Stomach (tissue), 9 donors: Measurements from ENCODE around the gene OBSCN. TPM values are rescaled to one million over a fixed set of nuclear protein-coding genes. Genes with fewer than 3 reads are reported as not detected.

Experiments used
- DNase-seq, 2 donors: peaks; one replicate each; pipeline versions ENCODE4 v3.0.0 to v3.0.0-alpha.2; 2013 to 2019
- H3K27ac ChIP-seq, 5 donors: fragments of 200-600 bp in 4 of 5; sonication (generic) in 4 of 5; one replicate each; pipeline ENCODE4 v1.5.1; 2013 to 2019; ENCODE audit warnings: mild to moderate bottlenecking in 1 of 5, moderate library complexity in 1 of 5
- H3K27me3 ChIP-seq, 3 donors: fragments of 200-600 bp; sonication (generic); one replicate each; pipeline ENCODE4 v1.5.1; 2017 to 2019; ENCODE audit warnings: mixed run types in 1 of 3
- H3K36me3 ChIP-seq, 4 donors: fragments of 200-600 bp; sonication (generic); 1 replicate in 3 of 4; 2 replicates in 1 of 4; pipeline ENCODE4 v1.5.1; 2016 to 2019
- H3K4me1 ChIP-seq, 4 donors: fragments of 200-600 bp; sonication (generic); one replicate each; pipeline ENCODE4 v1.5.1; 2016 to 2019
- H3K4me3 ChIP-seq, 4 donors: fragments of 200-600 bp; sonication (generic) in 3 of 4; one replicate each; pipeline ENCODE4 v1.5.1; 2016 to 2019; ENCODE audit warnings: mild to moderate bottlenecking in 1 of 4
- H3K9me3 ChIP-seq, 4 donors: fragments of 200-600 bp; sonication (generic); one replicate each; pipeline ENCODE4 v1.5.1; 2016 to 2019
- EP300 ChIP-seq: sonication (generic); formaldehyde crosslinking; IDR thresholded peaks from one replicate; pipeline ENCODE4 v1.6.1; 2017; ENCODE audit warnings: antibody characterized with exemption
- POLR2A ChIP-seq, 4 donors: fragments of 450-650 bp; IDR thresholded peaks; one replicate each; pipeline ENCODE4 v1.6.1; 2016; ENCODE audit warnings: antibody characterized with exemption in 4 of 4, control low read depth in 2 of 4, mild to moderate bottlenecking in 1 of 4, moderate library complexity in 1 of 4
- POLR2AphosphoS5 ChIP-seq, 3 donors: sonication (generic); formaldehyde crosslinking; IDR thresholded peaks; one replicate each; pipeline ENCODE4 v1.6.1; 2016; ENCODE audit warnings: antibody characterized with exemption in 3 of 3
- WGBS, 5 donors: extraction: QIAGEN DNeasy Blood & Tissue Kit in 3 of 5; methylation state at CpG; one replicate each; pipeline versions ENCODE4 v1.1.5 to v1.1.7; 2013 to 2018; 5-methylcytosine and 5-hydroxymethylcytosine counted together
- intact Hi-C: fragments of 100-400 bp; cut with DNase I; formaldehyde crosslinking; loops from one replicate; pipeline ENCODE4 v1.15.1; 2023; ENCODE audit warnings: low total_unique reads
- polyA plus RNA-seq, 3 donors: library from polyadenylated mRNA; stranded (reverse); fragments of 200-250 nt; gene quantifications; one replicate each; pipeline ENCODE4 v1.2.3, GENCODE V29; 2013
- total RNA-seq, 5 donors: library from RNA; depleted of rRNA; stranded (reverse); fragments of >200 nt; gene quantifications; one replicate each; pipeline versions ENCODE4 v1.1.0 to v1.2.3, GENCODE V29; 2014 to 2016
- TF ChIP-seq, protein P1 (sequence below), 7 experiments: fragments of 450-650 bp in 4 of 7; fragments of 200-600 bp in 3 of 7; sonication (generic) in 3 of 7; IDR thresholded peaks; one replicate each; pipeline ENCODE4 v1.5.1; 2016 to 2019; ENCODE audit warnings: antibody characterized with exemption in 7 of 7, control low read depth in 2 of 7, mild to moderate bottlenecking in 1 of 7
- donor health status: healthy with polysubstance abuse.
- donor health status: Bipolar disorder and iron deficiency.
- donor health status: healthy.

OBSCN gene
- total and polyA plus RNA-seq, 8 donors = 7.2 to 111 (median 24.7) TPM

DNA sequence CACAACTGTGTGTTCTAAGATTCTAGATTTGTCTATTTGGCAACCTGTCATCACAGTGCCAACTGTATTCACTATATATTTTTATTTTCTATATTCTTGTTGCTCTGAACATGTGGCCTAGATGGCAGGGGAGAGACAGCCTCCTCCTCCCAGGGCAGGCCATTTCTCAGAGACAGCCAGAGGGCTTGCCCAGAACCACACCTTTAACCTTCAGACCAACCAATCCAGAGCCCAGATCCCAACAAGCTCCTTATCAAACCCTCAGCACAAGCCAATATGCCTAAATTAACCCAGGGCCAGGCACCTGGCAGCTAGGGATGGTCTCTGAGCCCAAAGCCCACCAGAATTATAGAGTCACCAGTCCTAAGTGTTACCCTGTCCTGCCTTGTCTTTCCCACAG, 179.5 kb downstream of the OBSCN start:
- Histone ChIP-seq H3K4me3 (no peak overlapping the region), H3K4me1 (no peaks in the 10 kb centered on the region), H3K36me3 (peaks cover 0 to 8% (median 6%) of the 10 kb centered on the region in 4 donors), H3K9me3 (no peaks in the 10 kb centered on the region), H3K27ac (no peak overlapping the region), H3K27me3 (no peaks in the 10 kb centered on the region)
- intact Hi-C loops = no loop called here
- TF ChIP-seq POLR2A (IDR thresholded peaks at IDR 0.05) (no peak), EP300 (no peak), POLR2AphosphoS5 (IDR thresholded peaks at IDR 0.05) (no peak)
- no peak for DNase-seq

DNA sequence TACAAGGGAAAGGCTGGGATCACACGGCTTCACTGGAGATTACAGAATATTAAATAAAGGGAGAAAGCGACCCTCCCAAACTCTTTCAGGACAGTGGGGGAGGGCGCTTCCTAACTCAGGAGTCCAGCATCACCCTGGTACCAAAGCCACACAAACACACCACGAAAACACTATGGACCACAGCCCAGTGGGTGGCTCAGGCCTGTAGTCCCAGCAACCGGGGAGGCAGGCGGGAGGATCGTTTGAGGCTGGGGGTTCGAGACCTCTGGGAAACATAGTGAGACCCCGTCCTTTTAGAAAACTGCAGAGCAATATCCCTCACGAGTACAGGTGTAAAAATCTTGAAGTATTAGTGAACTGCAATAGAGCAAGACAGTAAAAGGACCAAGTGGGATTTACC, 182.8 kb downstream of the OBSCN start:
- Histone ChIP-seq H3K9me3 (no peaks in the 10 kb centered on the region), H3K4me3 (no peak overlapping the region), H3K36me3 (peaks cover 3 to 36% (median 34%) of the 10 kb centered on the region in 4 donors), H3K27me3 (no peaks in the 10 kb centered on the region), H3K4me1 (peaks cover 0 to 14% (median 7%) of the 10 kb centered on the region in 4 donors), H3K27ac (no peak overlapping the region)
- no peak for DNase-seq
- 80 to 88% (median 84%) methylated on average over 10 of the region's 10 CpGs for WGBS, 5 donors
- TF ChIP-seq EP300 = no peak
- TF ChIP-seq, protein P1, sequence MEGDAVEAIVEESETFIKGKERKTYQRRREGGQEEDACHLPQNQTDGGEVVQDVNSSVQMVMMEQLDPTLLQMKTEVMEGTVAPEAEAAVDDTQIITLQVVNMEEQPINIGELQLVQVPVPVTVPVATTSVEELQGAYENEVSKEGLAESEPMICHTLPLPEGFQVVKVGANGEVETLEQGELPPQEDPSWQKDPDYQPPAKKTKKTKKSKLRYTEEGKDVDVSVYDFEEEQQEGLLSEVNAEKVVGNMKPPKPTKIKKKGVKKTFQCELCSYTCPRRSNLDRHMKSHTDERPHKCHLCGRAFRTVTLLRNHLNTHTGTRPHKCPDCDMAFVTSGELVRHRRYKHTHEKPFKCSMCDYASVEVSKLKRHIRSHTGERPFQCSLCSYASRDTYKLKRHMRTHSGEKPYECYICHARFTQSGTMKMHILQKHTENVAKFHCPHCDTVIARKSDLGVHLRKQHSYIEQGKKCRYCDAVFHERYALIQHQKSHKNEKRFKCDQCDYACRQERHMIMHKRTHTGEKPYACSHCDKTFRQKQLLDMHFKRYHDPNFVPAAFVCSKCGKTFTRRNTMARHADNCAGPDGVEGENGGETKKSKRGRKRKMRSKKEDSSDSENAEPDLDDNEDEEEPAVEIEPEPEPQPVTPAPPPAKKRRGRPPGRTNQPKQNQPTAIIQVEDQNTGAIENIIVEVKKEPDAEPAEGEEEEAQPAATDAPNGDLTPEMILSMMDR (IDR thresholded peaks at IDR 0.05) = no peak
- TF ChIP-seq POLR2AphosphoS5 (IDR thresholded peaks at IDR 0.05) = no peak
- no peak for TF ChIP-seq POLR2A (IDR thresholded peaks at IDR 0.05)
- intact Hi-C loops = no loop called here

DNA sequence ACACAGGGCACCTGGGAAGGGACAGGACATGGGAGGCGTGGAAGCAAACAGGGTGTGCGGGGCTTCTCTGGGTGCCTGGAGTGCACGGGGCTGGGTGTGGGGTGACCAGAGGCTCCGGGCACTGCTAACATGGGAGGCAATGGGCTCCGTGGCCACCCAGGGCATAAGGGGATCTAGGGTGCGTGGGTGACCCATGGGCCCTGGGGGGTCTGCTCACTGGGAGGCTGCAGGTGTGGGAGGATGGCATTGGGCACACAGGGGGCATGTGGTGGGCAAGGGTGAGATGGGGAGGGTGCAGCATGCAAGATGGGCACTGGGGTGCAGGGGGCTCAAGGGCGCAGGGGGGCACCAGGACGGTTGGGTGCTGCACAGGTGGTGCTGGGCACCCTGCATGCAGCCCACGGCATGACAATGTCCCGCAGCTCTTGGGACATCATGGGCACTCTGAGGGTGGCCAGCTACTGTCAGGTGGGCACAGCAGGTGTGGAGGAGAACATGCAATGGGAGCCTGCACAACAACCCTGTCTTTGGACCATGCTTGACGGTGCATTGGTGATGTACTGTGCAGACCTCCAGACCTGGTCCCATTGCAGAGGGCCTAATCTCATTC, 183.7 kb downstream of the OBSCN start:
- no peak overlapping the region for H3K27ac ChIP-seq
- no peaks in the 10 kb centered on the region for H3K27me3 ChIP-seq
- no peak overlapping the region for H3K4me3 ChIP-seq
- DNase-seq = no peak
- intact Hi-C loops = no loop called here
- TF ChIP-seq POLR2AphosphoS5 (IDR thresholded peaks at IDR 0.05) (no peak), EP300 (no peak), POLR2A (IDR thresholded peaks at IDR 0.05) (no peak)
- TF ChIP-seq, protein P1 (IDR thresholded peaks at IDR 0.05) = no peak
- peaks cover 12 to 45% (median 43%) of the 10 kb centered on the region in 4 donors for H3K36me3 ChIP-seq
- peaks cover 0 to 14% (median 7%) of the 10 kb centered on the region in 4 donors for H3K4me1 ChIP-seq
- WGBS, 5 donors = 84 to 96% (median 86%) methylated on average over 8 to 11 of the region's 11 CpGs
- no peaks in the 10 kb centered on the region for H3K9me3 ChIP-seq

DNA sequence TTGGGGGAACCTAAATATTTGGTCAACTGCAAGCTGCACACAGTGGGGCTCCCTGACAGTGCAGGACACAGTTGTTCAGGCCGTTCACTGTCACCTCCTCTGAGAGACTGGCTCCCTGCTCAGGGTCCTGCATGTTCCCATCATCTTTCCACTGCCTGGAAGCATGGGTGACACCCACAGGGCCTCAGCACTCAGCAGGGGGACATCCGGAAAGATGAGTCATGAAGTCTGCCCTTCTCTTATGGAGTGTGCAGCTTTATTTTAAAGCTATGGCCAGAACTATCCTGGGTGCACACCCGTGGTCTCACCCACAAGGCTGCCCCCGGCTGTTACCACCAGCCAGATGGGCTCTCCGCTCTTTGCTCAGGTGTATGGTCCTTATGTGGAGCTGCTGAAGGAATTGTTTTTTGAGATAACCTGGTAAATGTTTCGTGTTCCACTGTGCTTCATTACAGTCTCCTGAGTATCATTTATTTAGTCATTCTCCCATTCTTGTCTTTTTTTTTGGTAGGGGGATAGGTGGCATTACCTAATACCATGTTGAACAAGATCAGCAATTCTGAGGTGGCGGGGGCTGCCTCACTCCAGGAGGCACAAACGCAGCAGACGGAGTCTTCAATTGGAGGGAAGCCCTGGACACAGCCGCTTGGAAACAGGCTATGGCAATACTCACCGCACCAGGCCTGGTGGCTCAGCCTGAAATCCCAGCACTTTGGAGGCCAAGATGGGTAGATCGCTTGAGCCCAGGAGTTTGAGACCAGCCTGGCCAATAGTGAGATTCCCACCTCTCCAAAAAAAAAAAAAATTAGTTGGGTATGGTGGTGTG, 184.5 kb downstream of the OBSCN start:
- peaks cover 0 to 14% (median 7%) of the 10 kb centered on the region in 4 donors for H3K4me1 ChIP-seq
- no peaks in the 10 kb centered on the region for H3K27me3 ChIP-seq
- no peak for DNase-seq
- H3K27ac ChIP-seq = no peak overlapping the region
- H3K36me3 ChIP-seq = peaks cover 20 to 53% (median 51%) of the 10 kb centered on the region in 4 donors
- WGBS, 5 donors = 87 to 94% (median 90%) methylated on average over 12 of the region's 12 CpGs
- no peaks in the 10 kb centered on the region for H3K9me3 ChIP-seq
- intact Hi-C loops = no loop called here
- no peak overlapping the region for H3K4me3 ChIP-seq
- TF ChIP-seq, protein P1 (IDR thresholded peaks at IDR 0.05) = no peak
